ENCODE data around the gene ZSWIM8.
"Not testable (repeated sequence)": the region's sequence is repeated elsewhere in the genome, so short reads cannot be mapped to it uniquely, and the experiment has no call there.

The ZSWIM8 gene

GRCh38 chr10:73796035-73796434, 10.6 kb downstream of the ZSWIM8 start:
- not testable (repeated sequence) for DNase-seq

GRCh38 chr10:73796766-73797165, 11.4 kb downstream of the ZSWIM8 start:
- no peak for DNase-seq

- DNase-seq: no peak
Observed at GRCh38 chr10:73797324-73798025, 12.1 kb downstream of the ZSWIM8 start.

- no peak for DNase-seq
Observed at GRCh38 chr10:73798087-73798486, 12.7 kb downstream of the ZSWIM8 start.

GRCh38 chr10:73798927-73799560, 13.6 kb downstream of the ZSWIM8 start:
- DNase-seq: no peak

- no peak for DNase-seq
Observed at GRCh38 chr10:73799899-73800559, 14.6 kb downstream of the ZSWIM8 start.

- no peak for DNase-seq
Observed at GRCh38 chr10:73800560-73801252, 15.3 kb downstream of the ZSWIM8 start.

GRCh38 chr10:73801253-73801590, 15.8 kb downstream of the ZSWIM8 start:
- no peak for DNase-seq

- DNase-seq: no peak
Observed at GRCh38 chr10:73802276-73802991, 17.0 kb downstream of the ZSWIM8 start.

GRCh38 chr10:73803680-73804286, 18.4 kb downstream of the ZSWIM8 start:
- no peak for DNase-seq

GRCh38 chr10:73806176-73806950, 21.0 kb downstream of the ZSWIM8 start:
- no peak for DNase-seq

GRCh38 chr10:73807471-73807870, 22.1 kb downstream of the ZSWIM8 start:
- no peak for DNase-seq

GRCh38 chr10:73808021-73808815, 22.8 kb downstream of the ZSWIM8 start:
- DNase-seq: no peak

- DNase-seq: no peak
Observed at GRCh38 chr10:73809061-73809818, 23.8 kb downstream of the ZSWIM8 start.

GRCh38 chr10:73810358-73810734, 24.9 kb downstream of the ZSWIM8 start:
- DNase-seq: no peak

- no peak for DNase-seq
Observed at GRCh38 chr10:73810735-73811465, 25.5 kb downstream of the ZSWIM8 start.

GRCh38 chr10:73812657-73813056, 27.3 kb downstream of the ZSWIM8 start:
- DNase-seq: no peak

GRCh38 chr10:73813333-73813732, 27.9 kb downstream of the ZSWIM8 start:
- no peak for DNase-seq

- DNase-seq: no peak
Observed at GRCh38 chr10:73814276-73814895, 29.0 kb downstream of the ZSWIM8 start.

Measured in HCEC 1CT (cell line).